GM12891 (cell line): ENCODE results near the gene TCERG1L.

Source experiments
- POLR2A ChIP-seq: IDR thresholded peaks from 2 replicates; pipeline ENCODE4 v1.6.1; 2011; ENCODE audit warnings: low read depth, low read length, control low read depth
- POLR2AphosphoS5 ChIP-seq: IDR thresholded peaks from 2 replicates; pipeline ENCODE4 v1.6.1; 2011; ENCODE audit warnings: low read depth, low read length, control low read depth

DNA sequence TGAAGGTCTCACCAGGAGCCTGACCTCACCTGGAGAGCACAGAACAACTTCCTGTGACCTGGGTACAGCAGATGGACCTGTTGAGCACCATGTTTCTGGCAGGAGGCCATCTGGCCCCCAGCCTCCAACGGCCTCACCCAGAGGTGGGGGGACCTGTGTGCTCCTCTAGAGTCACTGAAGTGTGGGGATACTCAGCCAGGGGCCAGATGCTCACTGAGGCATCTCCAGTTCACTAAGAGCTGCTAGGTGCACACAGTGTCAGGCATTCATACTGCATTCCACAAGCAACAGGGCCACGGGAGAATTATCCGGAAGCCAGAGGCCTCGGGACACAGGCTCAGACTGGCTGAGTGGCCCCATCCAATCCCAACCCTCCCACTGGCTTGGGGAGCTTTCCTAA, 161.4 kb downstream of the TCERG1L start:
- TF ChIP-seq POLR2AphosphoS5 = no peak
- TF ChIP-seq POLR2A = no peak
